Measurements from ENCODE around the gene SMTNL2.
"Not testable (repeated sequence)": the region's sequence is repeated elsewhere in the genome, so short reads cannot be mapped to it uniquely, and the experiment has no call there.

Gene SMTNL2

DNA sequence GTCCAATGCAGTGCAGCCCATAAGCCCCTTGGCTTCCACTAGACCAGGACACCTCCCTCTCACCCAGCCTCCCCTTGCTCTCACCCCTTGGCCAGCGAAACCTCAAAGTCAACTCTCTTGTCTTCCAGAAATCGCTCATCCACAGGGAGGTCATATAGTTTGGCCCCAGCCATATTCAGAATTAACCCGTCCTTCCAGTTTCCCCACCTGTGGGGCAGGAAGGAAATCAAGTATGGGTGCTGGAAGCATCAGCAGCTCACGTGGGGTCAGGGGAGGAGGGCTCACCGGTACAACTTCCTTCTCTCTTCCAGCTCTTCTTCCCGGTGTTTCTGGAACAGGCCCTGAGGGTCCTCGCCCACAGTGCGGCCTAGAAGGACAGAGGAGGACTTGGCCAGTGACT is 54.4 kb downstream of the SMTNL2 start:
- not testable (repeated sequence) for DNase-seq

DNA sequence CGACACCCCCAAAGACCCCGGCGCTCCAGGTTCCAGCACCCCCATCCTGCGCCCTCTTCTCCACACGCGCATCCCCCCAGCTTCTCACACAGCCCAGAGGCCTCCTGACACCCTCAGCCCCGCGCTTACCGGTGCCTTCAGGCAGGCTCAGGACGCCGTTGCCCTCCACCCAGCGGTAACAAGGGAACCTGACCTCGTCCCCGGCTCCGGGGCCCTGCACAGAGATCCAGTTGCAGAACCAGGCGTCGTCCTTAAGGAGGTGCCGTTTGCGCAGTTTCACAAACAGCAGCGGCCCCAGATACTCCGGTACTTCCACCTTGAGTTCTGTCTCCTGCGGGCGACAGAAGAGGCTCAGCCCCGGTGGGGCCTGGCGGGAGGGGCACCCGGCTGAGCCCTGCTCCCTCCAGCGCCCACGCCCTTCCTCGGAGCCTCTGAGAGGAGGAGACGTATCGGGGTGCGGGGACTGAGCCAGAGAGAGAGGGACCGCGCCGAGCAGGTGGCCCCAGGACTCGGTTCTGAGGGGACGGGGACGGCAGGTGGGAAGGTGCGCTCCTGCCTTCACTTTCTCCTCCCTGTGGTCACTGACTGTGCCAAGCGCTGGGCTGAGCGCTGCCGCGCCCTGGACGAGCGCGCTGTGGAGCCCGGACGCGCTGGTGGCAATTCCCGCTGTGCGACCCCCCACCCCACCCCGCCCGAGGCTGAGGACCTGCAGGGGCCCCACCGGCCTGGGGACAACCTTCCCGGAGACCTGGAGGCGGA is 55.2 kb downstream of the SMTNL2 start:
- DNase-seq, result not testable (repeated sequence)

DNA sequence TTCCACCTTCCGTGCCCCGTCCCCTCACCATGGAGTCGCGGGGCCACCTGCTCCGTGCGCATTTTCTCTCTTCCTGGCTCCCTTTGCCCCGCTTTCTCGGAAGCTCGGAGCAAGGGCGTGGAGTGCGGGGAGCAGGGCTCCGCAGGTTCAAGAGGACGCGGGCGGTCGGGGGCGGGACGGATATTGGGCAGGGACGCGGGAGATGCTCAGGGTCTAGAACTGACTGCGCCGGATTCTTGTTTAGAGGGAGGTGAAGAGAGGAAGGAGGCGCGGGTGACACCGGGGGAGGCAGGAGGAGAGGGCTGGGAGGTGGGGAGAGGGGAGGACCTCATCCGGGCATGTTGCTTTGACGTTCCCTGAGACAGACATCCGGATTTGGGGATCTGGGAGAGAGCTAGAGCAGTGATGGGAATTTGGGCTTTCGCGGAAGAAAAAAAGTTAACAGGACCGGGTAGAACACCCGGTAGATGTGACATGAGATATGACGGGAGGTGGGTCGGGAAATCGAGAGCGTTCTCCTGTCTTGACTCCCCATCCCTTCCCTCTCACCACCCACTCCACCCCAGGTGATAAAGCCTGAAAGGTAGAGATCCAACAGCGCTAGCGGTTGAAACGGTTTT is 56.4 kb downstream of the SMTNL2 start:
- DNase-seq, result not testable (repeated sequence)

DNA sequence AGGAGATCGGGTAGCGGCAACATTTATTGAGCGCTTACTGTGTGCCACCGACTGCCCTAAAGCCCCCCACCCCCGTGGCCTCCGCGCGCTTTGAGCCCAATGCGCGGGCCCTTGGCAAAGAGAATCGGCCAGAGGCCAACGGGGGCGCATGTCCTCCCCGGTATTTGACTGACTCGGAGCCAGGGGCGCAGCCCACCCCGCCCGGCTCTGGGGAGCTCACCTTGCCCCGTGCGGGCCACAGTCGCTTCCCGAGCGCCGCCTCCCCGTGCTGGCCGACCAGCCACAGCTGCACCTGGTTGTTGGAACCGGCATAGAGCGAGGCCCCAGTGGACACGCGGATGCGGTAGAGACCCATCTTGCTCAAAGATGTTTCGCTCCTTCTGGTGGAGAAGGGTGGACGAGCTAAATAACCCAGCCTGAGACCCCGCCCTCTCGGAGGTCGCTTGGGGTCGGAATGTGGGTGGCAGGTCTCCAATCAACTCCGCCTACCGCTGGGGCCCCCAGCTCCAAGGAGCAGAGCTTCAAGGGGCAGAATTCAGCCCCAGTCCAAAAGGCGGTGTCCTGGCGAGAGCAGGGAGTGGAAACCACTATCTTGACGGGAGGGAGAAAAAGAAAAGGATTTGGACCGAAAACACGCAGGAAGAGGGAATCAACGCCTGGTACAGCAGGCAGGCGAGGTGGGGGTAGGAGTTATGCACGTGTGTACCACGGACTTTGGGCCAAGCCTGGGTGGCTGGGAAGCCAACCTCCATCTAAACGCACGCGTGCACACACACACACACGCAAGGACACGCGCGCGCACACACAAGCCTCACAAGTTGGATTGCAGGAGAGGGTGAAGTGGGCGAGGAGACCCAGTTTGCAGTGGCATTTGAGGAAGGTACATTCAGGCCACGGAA is 57.2 kb downstream of the SMTNL2 start, which contains the start of gene ALOX15:
Gene ALOX15 (minus strand): TSS at position 382 of the 899 bp plus-strand sequence. CDS start 27 bp downstream, at position 355.
- DNase-seq, result no peak

DNA sequence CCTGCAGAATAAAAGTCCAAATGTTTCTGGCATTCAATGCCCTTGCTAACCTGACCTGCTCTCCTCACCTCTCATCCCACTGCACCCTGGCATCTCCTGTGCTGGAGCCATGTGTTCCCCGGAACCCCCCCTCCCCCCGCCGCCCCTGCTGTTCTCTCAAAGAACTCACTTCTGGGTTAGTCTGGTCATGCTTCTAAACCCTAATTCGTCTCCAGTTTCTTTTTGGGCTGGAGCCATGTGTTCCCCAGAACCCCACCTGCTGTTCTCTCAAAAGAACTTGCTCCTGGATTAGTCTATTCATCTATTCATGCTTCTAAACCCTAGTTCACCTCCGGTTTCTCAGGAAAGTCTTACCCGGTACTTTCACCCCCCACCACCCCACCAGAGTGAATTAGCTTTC is 58.0 kb downstream of the SMTNL2 start:
- DNase-seq, result no peak

- DNase-seq, result no peak
These were observed 59.3 kb downstream of the SMTNL2 start for GRCh38 chr17:4643676-4644075.

- DNase-seq, result no peak
These were observed 61.3 kb downstream of the SMTNL2 start for GRCh38 chr17:4645642-4646041.

DNA sequence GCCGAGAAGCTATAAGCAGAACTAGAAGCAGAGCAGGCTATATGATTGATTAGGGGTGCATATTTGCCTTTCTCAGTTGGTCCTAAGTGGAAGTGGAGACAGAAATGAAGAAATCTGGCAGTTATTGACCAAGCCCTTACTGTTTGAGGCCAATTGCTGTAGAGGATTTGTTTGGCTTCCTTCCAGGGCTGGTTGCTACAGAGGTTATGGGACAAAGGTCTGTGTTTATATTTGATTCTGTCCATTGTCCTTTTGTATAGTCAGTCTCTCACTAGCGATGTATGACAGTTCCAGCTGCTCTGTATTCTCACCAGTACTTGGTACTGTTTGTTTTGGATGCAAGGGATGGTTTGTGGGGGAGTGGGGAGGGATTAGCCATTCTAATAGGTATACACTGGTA is 64.4 kb downstream of the SMTNL2 start:
- no peak for DNase-seq

DNA sequence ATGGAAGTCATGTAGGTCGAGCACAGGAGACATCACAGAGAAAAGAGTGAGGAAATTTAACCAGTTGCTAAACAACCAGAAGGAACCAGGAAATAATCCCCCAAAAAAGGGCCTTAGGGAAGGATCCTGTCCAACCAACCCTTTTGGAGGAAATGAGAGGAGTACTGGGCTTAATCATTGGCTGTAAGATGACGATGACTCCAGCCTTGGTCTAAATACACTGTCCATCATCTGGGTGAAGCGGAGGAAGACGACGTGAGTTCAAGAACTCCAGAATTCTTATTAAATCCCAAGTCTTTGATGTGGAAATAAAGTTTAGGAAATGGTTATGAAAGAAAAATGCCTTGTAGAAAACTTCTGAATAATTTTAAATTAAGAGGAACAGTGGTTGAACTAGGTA is 68.7 kb downstream of the SMTNL2 start:
- no peak for DNase-seq

GRCh38 chr17:4655933-4656332 is 71.6 kb downstream of the SMTNL2 start:
- DNase-seq, result not testable (repeated sequence)

- DNase-seq, result no peak
These were observed 73.3 kb downstream of the SMTNL2 start for GRCh38 chr17:4657678-4658077.
